GM21526 (cell line): ENCODE results near the gene SORT1.
"Not testable (repeated sequence)": the region's sequence is repeated elsewhere in the genome, so short reads cannot be mapped to it uniquely, and the experiment has no call there.

Experiments used
- ATAC-seq: cut with Tn5 transposase; IDR thresholded peaks from one replicate; pipeline ENCODE4 v1.9.1; 2021; ENCODE audit warnings: moderate library complexity; ENCODE audit not compliant: unreplicated experiment, low FRiP score

Gene SORT1

DNA sequence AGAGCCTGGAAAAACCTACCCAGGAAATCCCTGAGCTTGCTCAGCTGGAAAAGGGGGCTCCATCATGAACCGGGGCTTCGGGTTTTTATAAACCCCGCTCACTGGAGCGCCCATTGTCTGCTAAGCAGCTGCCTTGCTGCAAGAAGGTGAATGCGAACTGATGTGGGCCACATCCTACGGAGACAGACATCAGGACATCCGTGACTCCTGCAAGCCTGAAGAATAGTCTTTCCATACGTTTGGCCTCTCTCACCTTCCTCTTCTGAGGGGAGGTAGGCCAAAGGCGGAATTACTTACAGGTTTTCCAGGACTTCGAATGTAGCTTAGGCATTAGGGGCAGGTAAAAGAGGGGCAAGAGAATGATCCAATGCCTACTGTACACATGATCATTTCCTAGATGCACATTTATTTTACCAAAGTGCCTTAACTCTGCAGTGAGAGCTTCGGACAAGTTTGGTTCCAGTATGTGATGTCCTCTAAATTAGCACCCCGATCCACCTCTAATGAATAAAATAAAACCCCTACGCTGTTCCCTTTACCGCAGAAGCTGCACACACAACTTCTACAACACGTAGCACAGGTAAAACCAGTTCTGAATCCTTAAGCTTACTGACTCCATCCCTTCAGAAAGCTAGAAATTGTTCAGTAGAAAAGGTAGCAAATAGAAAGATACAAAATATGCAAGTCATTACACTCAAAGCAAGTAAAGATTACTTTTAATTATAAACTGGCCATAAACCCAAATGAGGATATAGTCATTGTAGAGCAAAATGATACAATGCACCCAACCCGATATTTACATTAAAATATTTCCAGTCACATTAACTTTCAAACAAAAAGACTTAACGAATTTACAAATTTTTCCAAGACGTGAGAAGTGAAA, 866 bp upstream of the SORT1 start:
- no peak for ATAC-seq

DNA sequence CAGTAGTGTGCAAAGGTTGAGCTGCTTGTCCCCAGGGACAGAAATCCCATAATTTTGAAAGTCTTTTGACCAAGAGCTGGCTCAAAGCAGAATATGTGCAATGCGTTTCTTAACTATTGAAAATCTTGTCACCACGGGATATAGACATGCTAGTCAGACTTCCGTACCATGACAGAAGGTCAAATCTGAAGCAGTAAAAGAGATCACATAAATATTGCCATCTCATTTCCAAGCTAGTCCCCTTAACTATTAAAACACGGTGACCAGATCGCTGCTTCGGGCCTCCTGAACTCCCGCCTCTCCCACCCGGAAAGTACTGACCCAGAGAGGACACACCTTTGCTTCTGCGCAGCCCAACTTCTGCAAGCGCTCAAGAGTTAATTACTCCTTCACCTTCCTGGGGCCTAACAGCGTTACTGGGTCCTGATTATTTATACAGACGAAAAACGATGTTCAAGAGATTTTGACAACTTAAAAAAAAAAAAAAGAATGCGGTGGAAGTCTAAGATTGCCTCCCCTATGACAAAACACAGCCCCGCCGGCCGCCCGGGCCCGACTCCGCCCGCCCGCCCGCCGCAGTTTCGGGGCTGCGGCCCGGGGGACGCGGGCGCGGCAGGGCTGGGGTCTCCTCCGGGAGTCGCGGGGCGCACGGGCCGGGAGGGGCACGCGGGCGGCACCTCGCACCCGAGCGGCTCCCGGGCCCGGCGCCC, 692 bp downstream of the SORT1 start:
- ATAC-seq: no peak

DNA sequence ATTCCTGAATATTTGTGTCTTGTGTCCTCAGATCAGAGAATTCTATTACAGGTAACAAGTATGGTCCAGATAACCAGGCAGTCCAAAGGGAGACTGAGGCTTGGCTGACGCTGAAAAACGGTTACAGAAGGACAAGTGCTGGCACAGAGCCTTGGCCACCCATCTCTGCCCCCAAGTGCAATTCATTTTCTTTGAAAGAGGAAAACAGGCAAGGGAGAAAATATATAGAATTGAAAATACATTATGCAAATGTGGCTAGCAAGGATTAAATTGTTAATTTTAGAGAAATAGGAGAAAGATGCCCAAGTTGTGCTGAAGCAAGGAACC, 1.2 kb downstream of the SORT1 start:
- ATAC-seq: no peak

DNA sequence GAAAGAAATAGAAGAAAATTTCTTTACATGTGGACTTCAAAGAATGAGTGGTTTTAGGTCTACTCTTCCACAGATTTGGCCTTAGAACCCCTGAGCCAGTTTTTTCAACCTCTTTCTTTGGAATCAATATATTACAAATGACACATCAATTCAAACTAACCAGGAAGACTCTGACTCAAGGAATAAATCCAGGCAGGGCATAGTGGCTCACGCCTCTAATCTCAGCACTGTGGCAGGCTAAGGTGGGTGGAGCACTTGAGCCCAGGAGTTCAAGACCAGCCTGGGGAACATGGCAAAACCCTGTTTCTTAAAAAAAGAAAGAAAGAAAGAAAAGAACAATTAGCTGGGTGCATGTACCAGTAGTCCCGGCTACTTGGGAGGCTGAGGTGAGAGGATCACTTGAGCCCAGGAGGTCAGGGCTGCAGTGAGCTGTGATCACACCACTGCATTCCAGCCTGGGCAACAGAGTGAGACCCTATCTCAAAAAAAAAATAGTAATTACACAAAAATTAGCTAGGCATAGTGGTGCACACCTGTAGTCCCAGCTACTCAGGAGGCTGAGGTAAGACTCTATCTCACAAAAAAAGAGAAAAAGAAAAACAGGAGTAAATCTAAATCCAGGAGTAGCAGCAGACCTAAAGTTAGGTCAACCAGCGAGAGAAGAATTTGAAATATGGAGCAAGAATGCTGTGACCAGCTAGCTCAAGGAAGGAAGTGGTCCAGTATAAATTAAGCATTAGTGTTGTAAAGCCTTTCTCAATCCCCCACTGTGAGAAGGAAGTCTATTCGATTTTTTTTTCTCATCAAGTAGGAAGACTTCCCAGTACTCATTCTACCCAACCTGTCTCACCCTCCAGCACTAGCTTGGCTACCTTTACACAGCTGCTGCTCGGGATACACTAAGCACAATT, 1.9 kb downstream of the SORT1 start:
- no peak for ATAC-seq

DNA sequence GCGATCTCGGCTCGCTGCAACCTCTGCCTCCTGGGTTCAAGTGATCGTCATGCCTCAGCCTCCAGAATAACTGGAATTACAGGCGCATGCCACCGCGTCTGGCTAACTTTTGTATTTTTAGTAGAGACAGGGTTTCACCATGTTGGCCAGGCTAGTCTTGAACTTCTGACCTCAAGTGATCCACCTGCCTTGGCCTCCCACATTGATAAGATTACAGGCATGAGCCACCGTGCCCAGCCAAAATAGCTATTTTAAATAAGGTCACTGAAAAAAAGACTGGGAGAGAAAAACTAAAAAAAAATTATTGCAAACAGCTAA, 2.5 kb downstream of the SORT1 start:
- not testable (repeated sequence) for ATAC-seq

DNA sequence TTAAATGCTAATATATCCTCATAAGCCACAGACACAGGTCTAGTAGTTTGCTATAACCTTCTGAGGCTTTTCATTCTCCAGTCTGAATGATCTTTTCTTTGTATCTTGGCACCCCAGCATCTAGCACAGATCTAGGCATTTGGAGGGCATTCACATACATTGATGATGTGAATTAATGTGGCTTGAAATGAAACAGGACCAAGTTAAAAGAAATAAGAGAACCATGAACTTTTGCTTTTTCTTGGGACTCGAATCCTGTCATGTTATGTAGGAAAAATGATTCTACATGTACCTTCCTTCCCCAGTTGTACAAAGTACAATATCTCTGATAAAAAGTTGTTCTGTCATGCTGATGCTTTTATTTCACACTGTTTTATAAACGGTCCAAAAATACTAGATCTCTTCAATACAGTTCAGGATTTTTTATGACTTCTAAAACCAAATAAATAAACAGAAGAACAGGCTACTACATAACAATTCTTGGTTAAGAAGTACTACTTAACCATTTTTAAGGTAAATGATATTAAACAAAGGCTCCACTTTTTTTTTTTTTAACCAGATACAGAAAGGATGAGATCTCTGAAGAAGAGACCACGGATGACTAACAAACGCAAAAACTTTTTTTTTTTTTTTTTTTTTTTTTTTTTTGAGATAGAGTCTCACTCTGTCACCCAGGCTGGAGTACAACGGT, 3.0 kb downstream of the SORT1 start:
- ATAC-seq: no peak

DNA sequence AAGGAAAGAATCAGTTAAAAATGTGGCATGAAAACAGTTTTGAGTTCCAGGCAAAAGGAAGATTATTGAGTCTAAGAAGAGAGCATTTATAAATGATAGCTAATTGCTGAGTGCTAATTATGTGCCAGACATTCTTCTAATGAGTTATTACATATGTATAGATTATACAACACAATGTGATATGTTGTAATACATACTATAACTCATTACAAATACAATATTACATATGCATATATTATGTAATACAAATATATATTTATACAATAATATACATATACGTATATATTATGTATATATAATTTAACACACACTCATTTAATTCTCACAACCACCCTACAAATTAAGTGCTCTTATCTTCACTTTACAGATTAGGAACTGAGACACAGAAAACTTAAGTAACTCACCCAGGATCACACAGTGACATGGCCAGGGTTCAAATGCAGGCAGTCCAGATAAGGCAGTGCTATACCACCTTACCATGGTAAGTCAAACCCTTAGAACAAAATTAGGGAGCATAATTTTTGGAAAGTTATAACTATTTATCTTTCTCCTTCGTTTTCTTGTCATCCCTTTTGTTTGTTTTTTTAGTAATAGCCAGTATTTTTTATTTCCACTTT, 4.0 kb downstream of the SORT1 start:
- ATAC-seq: no peak

DNA sequence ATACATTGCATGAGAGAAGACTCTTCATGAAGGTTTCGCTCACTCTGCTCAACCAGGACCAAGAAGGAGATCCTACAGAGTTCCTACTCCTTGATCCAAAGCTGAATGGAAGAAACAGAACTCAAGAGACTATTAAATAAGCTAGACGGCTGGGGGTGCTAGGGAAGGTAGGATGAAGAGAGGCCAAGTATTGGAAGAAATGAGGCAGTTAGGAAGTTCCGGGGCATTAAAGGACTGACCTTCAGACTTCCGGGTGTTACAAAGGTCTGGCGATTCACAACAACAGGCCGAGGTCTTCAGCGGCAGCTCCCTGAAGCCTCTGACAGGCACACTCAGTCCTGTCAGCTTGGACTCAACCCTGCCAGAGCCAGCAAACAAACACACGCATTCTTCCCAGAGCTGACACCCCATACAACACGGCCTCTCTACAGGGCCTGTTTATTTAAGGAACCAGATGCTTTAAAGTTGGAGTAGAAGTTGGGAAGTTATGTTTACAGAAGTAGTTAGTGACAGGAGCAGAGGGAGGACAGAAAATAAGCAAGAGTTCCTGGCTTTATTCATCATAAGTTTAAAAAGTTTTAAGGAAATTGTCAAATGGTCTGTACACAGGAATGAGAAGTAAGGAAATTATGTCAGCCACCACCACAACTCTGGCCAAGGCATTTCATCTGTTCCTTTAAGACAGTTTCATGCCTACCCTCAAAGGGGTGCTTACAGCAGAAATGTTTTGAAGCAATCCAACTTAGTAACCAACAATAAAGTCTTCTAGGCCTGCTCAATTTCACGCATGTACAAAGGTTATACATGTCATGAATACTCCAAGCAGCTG, 4.7 kb downstream of the SORT1 start:
- ATAC-seq: no peak

DNA sequence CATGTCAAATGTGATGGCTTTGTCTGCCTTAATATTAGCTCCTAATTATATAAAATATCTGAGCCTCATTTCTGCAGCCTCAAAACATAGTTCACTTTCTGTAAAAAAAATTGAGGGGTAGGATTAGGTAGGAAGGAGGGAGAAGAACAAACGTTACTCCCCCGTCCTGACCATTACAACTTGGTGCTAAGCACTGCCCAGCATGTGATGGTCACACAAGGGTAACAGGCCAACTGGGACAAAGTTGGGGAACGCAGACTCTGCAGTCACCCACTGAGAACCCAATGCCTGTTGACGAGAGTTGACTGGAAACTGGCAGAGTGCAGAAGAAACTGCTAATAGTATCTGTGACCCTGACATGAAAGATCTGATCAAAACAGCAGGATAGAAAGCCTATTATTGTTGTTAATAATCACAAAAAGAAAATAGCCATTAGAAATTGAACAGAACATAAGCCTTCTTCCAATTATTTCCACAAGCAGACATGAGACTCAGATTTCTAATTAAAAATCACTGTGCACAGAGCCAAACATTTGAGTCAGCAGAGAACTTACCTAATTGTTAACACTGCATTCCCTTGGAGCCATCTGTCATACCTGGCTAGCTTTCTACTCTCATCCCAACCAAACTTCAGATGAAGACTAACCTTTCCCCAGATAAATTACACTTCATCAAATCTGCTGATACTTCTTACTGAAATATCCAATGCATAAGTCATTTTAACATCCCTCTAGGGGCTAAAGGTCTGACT, 5.5 kb downstream of the SORT1 start:
- ATAC-seq: peak; percentile 33

DNA sequence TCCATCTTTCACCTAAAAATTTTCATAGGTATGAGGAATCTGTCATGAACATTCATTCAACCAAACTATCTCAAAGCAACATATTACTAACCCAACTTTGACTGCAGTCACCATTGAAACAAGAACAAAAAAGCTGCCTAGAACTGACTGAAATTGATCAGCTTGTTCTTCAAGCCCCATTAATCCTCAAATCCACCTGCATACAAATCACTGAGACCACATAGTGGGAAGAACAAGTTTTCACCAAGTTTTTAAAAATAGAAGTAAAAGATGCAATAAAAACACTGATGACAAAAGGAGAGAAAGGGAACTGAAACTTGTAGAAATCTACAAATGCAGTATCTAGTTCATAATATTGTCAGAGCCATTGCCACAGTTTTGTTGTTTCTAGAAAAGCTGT, 6.1 kb downstream of the SORT1 start:
- ATAC-seq: peak; percentile 65

DNA sequence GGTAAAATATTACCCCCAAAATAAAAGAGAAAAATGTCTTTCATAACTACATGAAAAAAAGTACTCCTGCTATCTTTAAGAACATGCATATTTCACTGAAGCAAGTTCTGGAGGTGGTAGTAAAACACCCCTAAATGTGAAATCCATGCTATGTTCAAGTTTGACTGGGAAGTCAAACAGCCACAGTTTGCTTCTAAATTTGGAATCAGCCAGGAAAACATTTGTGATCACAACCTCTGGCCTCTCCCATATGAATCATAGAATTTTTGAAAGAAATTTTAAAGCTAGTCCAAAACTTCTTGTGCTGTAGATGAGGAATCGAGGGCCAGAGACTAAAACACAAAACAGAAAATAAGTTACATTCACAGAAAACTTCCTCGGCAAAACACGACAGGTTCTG, 6.6 kb downstream of the SORT1 start:
- no peak for ATAC-seq

DNA sequence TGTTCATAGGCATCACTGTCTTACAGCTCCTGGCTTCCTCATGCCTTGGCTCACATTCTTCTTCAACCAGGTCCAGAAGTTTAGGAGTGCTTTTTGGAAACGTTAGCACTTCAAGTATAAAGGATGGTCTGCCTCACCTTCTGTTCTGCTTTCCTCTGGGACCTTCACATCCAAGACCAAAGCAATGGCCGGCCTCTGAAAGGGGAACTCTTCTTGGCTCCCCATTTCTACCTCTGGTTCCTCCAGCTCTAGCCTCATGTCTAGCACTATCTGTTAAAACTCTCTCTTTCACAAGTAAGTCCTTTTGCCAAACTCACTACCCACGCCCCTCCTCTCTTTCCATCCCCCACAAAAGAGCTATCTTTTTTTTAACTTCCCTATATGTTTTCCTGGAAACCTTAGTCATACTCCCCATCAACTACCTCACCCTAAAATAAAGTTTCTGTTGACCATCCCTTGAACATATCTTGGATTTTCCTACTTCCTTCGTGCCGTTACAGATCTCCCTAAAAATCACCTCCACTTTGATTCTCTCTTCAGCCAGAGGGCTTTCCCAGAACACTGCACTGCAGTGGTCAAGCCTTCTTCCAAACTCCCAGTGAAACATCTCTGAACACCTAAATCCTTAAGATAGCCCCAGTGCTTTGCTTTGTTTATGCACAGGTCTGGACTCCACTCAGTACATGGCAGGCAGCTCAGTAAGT, 7.9 kb downstream of the SORT1 start:
- ATAC-seq: no peak

DNA sequence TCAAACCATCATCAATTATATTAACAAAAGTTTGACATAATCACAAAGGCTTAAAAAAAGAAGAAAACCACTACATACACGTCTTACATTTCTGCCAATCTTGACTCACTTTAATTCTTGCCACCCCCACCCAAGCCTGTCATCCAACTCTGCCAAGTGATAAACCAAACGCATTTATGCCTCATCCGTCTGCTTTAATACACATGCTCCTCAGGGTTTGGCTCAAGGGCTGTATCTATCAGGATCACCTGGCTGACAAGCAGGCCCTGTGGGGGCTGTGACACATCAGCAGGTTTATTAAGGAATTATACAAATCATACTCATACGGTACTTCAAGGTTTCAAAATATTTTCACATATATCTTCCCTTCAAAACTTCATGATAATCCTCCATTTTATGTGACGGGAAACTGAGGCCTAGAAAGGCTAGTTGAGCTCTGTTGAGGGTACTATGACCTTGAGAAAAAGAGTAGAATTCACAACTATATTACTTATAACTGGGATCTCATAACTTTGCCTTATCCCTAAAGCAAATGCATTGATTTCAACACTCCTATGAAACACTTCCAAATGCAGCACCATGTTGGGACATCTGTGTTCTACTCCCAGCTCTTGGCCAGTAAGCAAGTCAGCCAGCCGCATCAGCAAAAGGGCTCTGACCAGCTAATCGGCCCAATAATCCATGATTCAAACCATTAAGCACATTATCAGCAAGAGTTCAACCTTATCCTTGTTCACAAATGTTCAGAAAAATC, 8.7 kb downstream of the SORT1 start:
- ATAC-seq: no peak

DNA sequence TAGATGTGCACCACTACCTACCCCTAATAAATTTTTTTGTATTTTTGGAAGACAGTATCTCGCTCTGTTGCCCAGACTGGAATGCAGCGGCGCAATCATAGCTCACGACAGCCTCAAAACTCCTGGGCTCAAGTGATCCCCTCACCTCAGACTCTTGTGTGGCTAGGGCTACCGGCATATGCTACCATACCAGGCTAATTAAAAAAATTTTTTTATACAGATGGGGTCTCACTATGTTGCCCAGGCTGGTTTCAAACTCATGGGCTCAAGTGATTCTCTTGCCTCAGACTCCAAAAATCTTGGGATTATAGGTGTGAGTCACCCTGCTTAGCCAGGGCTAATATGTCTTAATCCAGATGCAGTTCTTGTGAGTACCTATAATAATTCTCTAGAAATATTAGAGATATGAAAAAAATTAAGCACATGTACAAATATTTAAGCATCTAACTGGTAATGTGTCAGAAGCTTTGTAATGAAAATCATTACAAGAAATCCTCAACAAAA, 9.5 kb downstream of the SORT1 start:
- no peak for ATAC-seq

DNA sequence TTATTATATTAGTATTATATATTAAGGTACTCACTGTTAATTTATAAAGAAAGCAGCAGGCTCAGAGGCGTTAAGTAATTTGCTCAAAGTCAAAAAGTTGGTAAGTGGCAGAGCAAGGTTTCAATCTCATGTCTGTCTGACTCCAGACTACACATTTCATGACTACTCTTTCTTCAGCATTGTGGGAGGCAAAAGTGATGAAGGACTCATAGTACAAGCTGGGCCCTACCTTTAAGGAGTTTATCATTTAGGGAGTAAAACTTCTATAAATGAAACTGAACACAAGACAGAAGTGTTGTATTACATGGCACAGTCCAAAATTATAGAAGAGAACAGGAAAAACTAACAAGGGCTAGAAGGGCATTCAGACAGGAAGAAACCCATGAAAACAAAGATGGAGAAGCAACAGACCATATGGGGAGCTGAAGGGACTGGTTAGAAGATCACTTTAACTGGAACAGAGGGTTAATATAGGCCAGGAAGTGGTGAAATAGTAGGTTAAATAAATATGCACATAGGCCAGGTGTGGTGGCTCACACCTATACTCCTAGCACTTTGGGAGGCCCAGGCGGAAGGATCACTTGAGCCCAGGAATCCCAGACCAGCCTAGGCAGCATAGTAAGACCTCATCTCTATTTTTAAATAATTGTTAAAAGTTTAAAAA, 11.5 kb downstream of the SORT1 start:
- ATAC-seq: no peak

DNA sequence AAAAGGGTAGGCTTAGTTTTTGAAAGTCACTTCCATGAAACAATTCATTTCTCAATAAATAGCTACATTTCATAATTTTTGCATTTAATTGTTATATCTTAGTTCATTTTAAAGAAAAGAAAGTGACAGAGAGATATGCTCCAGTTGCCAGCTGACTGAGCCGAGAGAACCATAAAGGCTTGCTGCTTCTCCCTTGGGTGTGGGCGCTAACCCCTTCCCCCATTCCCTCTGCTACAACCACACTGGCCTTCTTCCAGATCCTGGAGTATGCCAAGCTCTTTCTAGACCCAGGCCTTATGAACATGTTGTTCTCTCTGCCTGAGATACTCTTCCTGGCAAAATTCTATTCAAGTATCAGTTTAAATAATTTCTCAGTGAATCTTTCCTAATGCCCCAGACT, 12.3 kb downstream of the SORT1 start:
- no peak for ATAC-seq

DNA sequence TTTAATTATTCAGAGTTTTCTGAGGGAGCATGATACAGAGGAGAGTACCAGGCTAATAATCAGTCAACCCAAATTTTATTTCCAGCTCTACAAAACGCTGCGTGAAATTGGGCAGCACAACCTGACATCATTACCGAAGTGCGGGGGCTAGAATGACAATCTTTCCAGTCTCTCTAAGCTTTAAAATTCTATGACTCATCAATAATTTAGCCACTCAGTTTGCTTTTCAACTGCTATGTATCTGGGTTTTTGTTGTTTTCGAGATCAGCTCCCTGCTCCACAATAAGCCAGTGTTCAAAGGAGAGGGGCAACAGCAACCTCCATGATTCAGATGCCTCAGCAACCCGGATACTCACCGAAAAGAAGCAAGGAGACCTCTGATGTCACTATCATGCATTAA, 13.9 kb downstream of the SORT1 start:
- no peak for ATAC-seq
